PC-9 (cell line): ENCODE results near the gene CHAC2.

Experiments used
- CTCF ChIP-seq: fragments of 200-600 bp; sonication (generic); conservative IDR thresholded peaks from 2 replicates; pipeline ENCODE4 v1.6.1; 2017; ENCODE audit warnings: mixed run types, antibody characterized with exemption, mild to moderate bottlenecking, moderate library complexity
- EZH2 ChIP-seq: fragments of 200-600 bp; sonication (generic); IDR thresholded peaks from 2 replicates; pipeline ENCODE4 v1.8.0; 2017; ENCODE audit warnings: antibody characterized with exemption, low read depth

GRCh38 chr2:53785366-53785765, 17.8 kb downstream of the CHAC2 start:
- TF ChIP-seq CTCF (no peak), EZH2 (no peak)
